ENCODE results near the gene ETFDH.

DNA sequence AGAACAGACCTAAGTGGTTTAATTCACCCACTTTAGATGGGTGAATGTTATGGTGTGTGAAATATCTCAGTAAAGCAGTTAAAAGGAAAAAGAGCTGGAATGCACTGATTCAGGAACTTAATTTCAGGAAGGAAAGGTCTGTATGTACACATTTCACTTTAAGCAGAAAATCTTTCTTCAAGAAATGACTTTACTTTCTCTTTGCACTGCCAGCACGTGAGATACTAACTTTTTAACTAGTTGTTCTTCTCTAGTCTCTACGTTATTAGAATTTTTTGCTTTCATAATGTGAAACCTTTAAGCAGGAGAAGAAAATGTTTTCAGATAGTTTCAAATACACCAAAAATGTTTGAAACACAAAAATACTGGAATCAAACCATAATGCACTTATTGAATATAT, 19.2 kb upstream of the ETFDH start:
- TF ChIP-seq, protein P1, sequence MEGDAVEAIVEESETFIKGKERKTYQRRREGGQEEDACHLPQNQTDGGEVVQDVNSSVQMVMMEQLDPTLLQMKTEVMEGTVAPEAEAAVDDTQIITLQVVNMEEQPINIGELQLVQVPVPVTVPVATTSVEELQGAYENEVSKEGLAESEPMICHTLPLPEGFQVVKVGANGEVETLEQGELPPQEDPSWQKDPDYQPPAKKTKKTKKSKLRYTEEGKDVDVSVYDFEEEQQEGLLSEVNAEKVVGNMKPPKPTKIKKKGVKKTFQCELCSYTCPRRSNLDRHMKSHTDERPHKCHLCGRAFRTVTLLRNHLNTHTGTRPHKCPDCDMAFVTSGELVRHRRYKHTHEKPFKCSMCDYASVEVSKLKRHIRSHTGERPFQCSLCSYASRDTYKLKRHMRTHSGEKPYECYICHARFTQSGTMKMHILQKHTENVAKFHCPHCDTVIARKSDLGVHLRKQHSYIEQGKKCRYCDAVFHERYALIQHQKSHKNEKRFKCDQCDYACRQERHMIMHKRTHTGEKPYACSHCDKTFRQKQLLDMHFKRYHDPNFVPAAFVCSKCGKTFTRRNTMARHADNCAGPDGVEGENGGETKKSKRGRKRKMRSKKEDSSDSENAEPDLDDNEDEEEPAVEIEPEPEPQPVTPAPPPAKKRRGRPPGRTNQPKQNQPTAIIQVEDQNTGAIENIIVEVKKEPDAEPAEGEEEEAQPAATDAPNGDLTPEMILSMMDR (IDR thresholded peaks at IDR 0.05): no peak
- TF ChIP-seq ZFX (IDR thresholded peaks at IDR 0.05; ENCODE audit: borderline replicate concordance): no peak
